Measurements from ENCODE around the gene OR10AD1. TPM values are rescaled to one million over a fixed set of nuclear protein-coding genes. Genes with fewer than 3 reads are reported as not detected.

OR10AD1 gene
- polyA plus RNA-seq, 1 donor (not counting 4 experiments of a cell fraction or from before 2014, with no cell fraction given): not detected

GRCh38 chr12:48194799-48195201 lies 8.3 kb downstream of the OR10AD1 start:
- FAIRE-seq (no peak), DNase-seq (ENCODE audit: low read depth, low spot score) (no peak)
- Histone ChIP-seq H3K36me3 (ENCODE audit: control insufficient read depth in 2 of 2, extremely low read depth in 1 of 2, insufficient read depth in 2 of 2, low read length in 2 of 2) (no peaks in the 10 kb centered on the region), H3K79me2 (ENCODE audit: control insufficient read depth, insufficient read depth, low read length) (no peaks in the 10 kb centered on the region), H3K9me1 (ENCODE audit: control insufficient read depth, extremely low read depth, insufficient read depth, low read length) (no peaks in the 10 kb centered on the region), H3K27me3 (ENCODE audit: control insufficient read depth, extremely low read depth, insufficient read depth, low read length) (no peaks in the 10 kb centered on the region), H3K9ac (ENCODE audit: control insufficient read depth, extremely low read depth, insufficient read depth, low read length) (no peak overlapping the region), H3K4me1 (ENCODE audit: control insufficient read depth, extremely low read depth, insufficient read depth, low read length) (peaks cover 7% of the 10 kb centered on the region), H3K9me3 (ENCODE audit: control insufficient read depth, low read depth, low read length) (no peaks in the 10 kb centered on the region), H4K20me1 (ENCODE audit: control insufficient read depth, extremely low read depth, insufficient read depth, low read length) (no peaks in the 10 kb centered on the region), H3K4me3 (ENCODE audit: control insufficient read depth in 2 of 3, extremely low read depth in 1 of 3, insufficient read depth in 2 of 3, low read depth in 1 of 3, low read length in 3 of 3) (no peak overlapping the region), H3K27ac (ENCODE audit: control insufficient read depth, insufficient read depth, low read length) (no peak overlapping the region), H3K4me2 (ENCODE audit: control insufficient read depth, extremely low read depth, insufficient read depth, low read depth, low read length) (no peak overlapping the region), H2AFZ (ENCODE audit: control insufficient read depth, low read length) (no peak overlapping the region)
- TF ChIP-seq EZH2 (IDR thresholded peaks at IDR 0.05; ENCODE audit: low read length) (no peak), CTCF (optimal IDR thresholded peaks at IDR 0.05 in 1 of 3, IDR thresholded peaks at IDR 0.05 in 1 of 3, conservative IDR thresholded peaks at IDR 0.05 in 1 of 3; ENCODE audit: extremely low read depth in 1 of 3, insufficient read depth in 2 of 3, low read length in 3 of 3) (no peak)
- dilution Hi-C loops (cut with MboI; ENCODE audit: extremely low pct_ligation_motif_present, low sequenced_read_pairs): no loop called here

- Histone ChIP-seq H3K79me2 (ENCODE audit: control insufficient read depth, insufficient read depth, low read length) (no peaks in the 10 kb centered on the region), H3K9me1 (ENCODE audit: control insufficient read depth, extremely low read depth, insufficient read depth, low read length) (no peaks in the 10 kb centered on the region), H3K27ac (ENCODE audit: control insufficient read depth, insufficient read depth, low read length) (no peak overlapping the region), H4K20me1 (ENCODE audit: control insufficient read depth, extremely low read depth, insufficient read depth, low read length) (no peaks in the 10 kb centered on the region), H3K4me2 (ENCODE audit: control insufficient read depth, extremely low read depth, insufficient read depth, low read depth, low read length) (no peak overlapping the region), H3K36me3 (ENCODE audit: control insufficient read depth in 2 of 2, extremely low read depth in 1 of 2, insufficient read depth in 2 of 2, low read length in 2 of 2) (no peaks in the 10 kb centered on the region), H3K4me3 (ENCODE audit: control insufficient read depth in 2 of 3, extremely low read depth in 1 of 3, insufficient read depth in 2 of 3, low read depth in 1 of 3, low read length in 3 of 3) (no peak overlapping the region), H2AFZ (ENCODE audit: control insufficient read depth, low read length) (no peak overlapping the region), H3K9me3 (ENCODE audit: control insufficient read depth, low read depth, low read length) (no peaks in the 10 kb centered on the region), H3K9ac (ENCODE audit: control insufficient read depth, extremely low read depth, insufficient read depth, low read length) (no peak overlapping the region), H3K27me3 (ENCODE audit: control insufficient read depth, extremely low read depth, insufficient read depth, low read length) (no peaks in the 10 kb centered on the region), H3K4me1 (ENCODE audit: control insufficient read depth, extremely low read depth, insufficient read depth, low read length) (peaks cover 7% of the 10 kb centered on the region)
- no peak for FAIRE-seq
- DNase-seq (ENCODE audit: low read depth, low spot score): no peak
- TF ChIP-seq CTCF (optimal IDR thresholded peaks at IDR 0.05 in 1 of 3, IDR thresholded peaks at IDR 0.05 in 1 of 3, conservative IDR thresholded peaks at IDR 0.05 in 1 of 3; ENCODE audit: extremely low read depth in 1 of 3, insufficient read depth in 2 of 3, low read length in 3 of 3): no peak
- dilution Hi-C loops (cut with MboI; ENCODE audit: extremely low pct_ligation_motif_present, low sequenced_read_pairs): no loop called here
Measured at GRCh38 chr12:48193623-48194022, 9.5 kb downstream of the OR10AD1 start.

Data from keratinocyte (primary cell).